ENCODE measurements around the gene EYA4.
"Not testable (repeated sequence)": the region's sequence is repeated elsewhere in the genome, so short reads cannot be mapped to it uniquely, and the experiment has no call there.

Gene EYA4

DNA sequence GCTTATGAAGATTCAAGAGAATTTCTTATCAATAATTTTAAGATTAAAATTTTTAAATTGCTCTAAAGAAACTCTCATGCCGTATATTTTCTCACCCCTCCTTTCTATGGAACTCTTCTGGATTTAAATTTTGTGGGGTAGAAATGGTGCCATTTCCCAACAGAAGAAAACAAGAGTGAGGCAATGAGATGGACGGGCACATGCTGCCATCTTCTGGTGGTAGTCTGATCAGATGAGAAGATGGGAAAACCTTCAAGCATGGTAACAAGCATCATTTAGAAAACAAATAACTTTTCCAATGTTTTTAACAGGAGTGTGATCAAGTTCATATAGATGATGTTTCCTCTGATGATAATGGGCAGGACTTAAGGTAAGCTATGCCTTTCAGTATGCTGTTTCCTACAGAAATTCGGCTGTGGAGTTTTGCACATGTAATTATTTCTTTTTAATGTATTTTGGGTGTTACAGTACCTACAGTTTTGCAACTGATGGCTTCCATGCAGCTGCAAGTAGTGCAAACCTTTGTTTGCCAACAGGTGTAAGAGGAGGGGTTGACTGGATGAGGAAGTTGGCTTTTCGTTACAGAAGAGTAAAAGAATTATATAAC is 271.4 kb downstream of the EYA4 start:
- peak in 33 of 56 donors; percentile 0 to 75 (median 22) for DNase-seq

DNA sequence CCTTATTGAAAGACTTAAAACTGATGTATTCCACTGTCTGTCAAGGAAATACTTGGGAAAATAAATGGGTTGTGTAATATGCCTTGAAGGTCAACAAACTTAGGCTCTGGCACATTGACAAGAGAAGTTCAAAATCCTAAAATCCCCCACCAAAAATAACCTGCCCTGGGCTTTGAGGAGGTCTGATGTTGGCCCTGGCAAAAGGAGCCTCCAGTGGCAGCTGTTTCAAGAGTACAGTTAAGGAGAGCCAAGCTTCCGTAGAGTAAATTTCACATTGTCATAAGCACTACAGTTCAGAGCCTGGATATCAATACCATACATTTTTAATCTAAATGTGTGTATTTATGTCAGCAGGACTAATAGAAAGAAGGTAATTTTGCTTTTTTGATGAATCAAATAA is 282.7 kb downstream of the EYA4 start:
- no peak for DNase-seq

DNA sequence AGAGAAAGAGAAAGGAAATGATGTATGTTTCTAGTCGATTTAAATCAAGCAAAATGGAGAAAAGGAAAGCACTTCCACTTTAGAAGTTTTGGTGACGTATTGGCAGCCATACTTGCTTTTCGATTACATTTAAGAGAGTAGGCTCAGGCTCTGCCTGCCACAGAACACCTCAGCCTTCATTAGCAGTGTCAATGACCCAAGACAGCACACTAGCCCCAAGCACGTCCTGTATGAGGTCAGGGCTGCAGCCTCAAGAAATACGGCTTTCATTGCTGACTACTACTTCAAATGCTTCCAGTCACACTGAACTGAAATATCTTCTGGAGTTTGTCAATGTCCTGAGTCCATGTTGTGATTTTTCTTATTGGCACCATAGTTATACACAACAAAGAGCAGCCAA is 285.3 kb downstream of the EYA4 start:
- DNase-seq = no peak

DNA sequence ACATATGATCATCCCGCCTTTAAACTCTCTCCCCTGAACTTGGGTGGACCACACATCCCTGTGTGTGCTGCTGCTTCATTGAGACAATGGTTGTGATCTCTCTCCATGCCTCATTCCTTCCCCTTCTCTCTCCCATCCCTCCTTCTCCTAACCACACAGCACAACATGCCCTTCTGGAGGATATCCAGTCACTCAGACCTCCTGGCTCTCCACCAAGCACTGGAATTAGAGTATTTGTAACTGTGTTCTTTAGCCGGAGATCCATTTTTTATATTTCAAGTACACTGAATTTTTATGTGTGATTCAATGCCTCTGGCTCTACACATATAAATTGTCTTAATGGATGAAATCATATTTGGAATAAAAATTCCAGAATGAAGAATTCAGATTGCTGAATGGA is 287.4 kb downstream of the EYA4 start:
- no peak for DNase-seq

DNA sequence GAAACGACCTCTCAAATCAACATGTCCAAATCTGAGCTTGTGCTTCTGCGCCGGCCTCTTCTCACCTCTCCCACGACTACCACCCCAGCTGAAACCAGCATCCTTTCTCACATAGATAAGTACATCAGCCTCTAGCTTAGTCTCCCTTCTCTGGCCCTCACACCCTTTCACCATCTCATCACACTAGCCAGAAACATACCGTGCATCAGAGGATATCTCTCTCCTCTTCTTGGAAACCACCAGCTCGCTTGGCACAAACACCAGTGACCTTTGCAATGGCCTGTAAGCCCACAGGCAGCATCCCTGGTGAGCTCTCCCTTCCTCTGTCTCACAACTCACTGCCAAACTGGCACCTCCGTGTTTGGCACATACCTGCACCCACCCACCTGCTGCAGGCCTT is 291.8 kb downstream of the EYA4 start:
- no peak for DNase-seq

DNA sequence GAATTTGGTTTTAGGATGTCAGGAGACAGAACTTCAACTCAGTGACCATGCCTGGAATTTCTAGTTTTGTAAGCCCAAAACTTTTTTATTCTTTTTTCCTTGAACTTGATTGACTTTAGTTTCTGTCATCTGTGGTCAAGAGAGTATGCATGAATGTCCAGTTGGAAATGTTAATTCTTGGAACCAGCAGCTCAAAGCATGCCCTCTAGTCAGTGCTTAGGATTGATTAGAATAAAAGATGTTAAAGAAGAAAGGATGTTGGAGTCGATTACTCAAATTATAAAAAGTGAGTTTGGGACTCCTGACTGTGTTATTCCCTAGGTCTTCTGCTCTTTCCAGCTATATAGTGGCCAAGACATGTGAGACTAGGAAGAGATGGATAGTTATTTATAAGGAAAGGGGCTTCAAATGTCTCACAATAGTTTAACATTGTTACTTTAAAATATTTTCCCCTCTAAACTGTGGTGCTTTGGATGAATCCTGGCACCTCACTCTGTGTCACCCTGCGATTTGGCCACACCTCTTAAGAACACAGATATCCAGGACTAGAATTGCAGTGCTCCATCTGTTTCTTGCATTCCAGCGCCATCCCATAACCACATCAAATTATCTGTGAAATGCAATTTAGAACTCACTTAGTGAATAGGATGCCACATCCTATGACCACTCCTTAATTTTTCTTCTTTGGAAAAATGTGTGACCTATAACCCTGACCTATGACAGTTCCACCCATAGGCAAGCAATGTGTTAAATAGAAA is 298.5 kb downstream of the EYA4 start:
- no peak for DNase-seq

DNA sequence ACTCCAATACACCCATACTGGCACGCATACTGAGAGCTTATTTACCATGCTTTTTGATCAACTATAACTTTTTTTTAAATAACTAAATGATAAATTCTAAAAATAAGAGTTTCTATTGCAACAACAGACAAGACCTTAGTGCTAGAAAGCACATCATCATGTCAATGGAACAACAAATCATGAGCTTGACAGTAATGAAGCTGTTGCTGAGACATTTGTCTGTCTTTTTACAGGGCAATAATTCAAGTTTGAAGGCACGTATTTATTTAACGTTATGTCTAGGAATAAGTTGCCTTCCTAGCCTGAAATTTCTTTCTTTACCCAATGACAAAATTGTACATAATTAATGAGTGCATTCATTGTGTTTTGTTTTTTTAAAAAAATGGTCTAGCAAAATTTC is 299.2 kb downstream of the EYA4 start:
- DNase-seq = no peak

DNA sequence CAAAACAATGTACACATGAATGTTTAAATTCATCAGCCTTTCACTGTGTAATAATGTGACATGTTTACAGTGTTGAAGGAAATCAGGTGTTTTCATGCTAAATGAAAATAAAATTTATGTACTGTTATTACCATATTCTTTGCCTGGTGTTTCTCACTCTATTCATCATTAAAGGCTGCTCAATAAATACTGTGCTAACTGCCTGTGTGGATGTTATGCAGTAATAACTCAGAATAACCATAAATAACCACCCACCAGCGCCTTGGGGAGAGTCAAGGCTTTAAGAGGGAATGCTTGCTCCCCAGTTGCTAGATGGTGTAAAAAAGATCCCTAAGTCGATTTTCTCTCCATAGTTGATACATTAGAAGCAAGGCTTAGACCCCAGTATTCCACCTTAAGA is 299.9 kb downstream of the EYA4 start:
- no peak for DNase-seq

DNA sequence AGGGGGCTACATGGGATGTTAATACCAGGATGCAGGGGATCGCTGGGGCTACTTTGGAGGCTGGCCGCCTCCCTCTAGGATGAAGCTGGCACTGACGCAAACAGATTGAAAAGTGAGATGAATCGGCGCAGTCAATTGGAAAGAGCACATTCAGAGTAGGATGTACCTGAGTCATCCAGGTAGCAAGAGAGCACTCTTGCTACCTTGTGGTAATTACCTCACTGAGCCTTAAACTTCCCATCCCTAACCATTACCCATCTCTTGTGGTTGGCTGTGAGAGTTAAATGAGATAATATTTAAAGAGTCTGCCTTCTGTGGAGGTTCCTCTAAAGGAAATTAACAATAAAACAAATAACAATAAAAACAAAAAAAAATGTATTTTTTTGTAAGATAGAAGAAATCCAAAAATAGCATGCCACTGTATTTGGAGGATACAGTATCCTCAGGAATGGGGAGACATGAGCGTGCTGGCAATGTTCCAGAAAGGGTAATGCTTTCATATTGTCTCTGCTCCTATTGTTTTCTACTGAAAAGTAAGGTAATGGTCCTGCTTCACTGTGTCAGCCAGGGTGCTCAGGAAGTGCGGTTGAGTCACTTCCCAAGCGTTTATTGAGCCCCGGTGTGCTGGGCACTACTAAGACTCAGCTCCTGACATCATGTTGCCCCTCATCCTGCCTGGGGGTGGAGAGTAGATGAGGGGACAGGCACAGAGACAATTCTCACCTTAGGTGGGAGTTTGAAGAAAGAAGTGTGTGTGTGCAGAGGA is 301.1 kb downstream of the EYA4 start:
- no peak for DNase-seq

DNA sequence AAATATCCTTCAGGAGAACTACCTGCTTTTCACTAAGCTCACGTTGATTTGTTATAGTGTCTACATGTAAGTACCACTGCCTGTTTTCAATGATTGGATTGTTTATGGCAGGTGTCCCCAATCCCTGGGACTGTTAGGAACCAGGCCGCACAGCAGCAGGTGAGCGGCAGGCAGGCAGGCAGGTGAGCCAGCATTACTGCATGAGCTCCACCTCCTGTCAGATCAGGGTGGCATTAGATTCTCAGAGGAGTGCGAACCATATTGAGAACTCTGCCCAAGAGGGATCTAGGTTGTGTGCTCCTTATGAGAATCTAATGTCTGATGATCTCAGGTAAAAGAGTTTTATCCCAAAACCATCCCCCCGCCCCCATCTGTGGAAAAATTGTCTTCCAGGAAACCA is 303.3 kb downstream of the EYA4 start:
- no peak for DNase-seq

DNA sequence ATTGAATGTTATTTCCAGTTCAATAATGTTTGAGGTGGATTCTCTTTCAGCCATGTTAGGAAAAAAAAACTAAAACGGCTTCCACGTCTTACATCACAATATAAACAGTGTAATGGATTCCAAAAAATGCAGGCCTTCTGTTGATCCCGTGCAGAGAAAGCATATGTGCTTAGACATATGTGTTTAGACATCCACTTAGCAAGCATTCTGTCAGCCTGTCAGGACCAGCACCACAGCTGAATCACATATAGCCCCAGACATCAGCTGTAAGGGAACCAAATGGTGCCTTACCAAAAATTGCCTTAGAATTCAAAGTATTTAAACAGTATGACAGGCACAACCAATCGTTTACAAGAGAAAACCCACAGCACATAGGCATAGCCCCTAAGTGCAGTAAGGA is 304.9 kb downstream of the EYA4 start:
- no peak for DNase-seq

DNA sequence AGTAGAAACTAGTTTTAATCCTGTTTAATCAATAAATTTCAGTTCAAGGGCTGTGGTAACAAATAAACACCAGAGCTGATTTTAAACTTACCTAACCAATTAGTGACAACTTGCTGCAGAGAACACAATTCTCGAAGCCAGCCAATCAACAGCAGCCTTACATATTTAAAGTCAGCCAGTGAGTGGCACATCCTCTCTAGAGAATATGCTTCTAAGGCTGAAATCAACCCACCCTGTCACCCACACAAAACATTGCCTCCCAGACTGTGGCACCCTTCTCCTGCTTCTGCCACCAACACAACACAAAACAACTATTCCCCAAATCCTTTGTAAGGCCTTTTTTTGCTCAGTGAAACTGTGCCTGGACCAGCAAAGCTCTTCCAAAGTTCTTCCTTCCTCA is 306.0 kb downstream of the EYA4 start:
- no peak for DNase-seq

DNA sequence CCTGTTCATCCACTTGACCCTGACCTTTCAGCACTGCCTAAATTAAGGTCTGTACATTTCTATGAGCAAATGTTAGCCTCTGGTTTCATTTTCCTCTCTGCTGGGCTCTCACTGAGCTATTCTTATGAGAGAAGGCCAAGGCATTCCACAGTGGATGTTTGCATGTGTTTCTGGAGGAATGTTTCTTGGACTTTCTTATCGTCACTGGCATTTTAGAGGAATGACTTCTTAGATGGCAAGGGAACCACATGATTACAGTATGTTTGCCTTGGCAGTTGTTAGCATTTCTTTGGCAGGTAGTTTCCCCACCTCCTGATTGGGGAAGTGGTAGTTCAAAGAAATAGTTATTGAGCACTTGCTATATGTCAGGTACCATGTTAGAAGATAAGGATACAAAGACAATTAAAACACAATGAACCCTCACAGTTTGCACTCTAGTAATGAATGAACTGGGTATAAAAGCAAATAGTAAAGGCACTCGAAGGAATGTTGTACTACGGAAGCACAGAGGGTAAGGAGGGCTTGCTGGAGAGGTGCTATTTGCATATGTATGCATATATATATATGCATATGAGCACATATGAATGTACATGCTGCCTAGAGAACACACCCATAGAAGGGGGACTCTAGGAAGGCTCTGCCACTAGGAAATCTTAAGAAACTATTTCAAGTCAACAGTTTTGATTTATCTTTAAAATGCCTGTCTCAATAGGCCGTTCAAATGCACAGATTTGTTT is 307.4 kb downstream of the EYA4 start:
- no peak for DNase-seq

DNA sequence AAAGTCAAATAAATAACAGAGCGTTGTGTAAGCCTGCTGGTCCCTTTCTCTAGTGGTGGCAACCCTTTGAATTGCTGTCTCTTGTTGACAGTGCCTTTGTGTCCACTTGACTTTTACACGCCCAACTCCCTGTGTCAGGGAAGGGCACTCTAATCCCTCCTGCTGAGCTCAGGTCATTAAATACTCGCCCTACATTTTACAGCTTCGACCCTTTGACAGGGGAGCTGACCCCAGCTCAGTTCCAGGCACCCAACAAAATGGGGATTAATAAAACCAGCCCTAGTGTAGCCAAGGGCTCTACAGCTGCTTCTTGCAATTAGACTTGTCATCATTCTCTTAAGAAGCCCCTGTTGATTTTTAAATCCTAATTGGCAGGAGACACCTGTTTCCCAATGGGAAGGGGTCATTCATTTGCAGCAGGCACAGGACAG is 308.2 kb downstream of the EYA4 start:
- DNase-seq = no peak

DNA sequence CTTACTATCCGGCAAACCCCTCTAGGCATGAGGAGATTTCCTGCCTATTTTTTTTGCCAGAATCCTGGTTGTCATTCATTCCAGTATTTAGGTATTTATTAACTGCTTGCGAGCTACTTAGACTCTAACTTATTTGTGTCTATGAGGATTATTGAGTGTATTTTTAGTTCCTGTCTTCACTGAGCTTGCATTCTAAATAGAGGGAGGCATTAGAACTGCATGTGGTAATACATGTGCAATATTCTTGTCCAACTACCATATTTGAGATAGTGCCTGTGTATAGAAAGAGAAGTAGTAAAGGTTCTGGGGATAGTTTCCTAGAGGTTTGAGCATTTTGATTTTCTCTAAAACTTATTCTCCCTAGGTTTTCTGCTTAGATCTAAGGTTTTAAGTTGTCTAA is 308.9 kb downstream of the EYA4 start:
- no peak for DNase-seq

DNA sequence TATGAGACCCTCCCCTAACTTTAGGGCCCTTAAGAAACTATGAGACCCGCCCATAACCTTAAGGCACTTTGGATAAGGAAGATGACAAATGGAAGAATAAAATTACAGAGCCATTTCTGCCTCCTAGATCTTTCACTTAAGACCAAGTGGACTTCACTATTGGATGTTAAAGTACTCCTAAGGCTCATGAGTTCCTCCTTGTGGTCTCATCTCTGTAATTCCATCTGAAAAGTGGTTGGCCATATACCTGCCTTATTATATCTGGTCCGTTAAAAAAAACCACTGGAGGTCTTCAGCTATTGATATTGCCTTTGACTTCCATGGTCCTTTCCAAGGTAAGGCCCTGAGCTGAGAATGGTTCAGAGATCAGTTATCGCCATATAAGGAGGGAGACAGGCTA is 310.3 kb downstream of the EYA4 start:
- DNase-seq = no peak

DNA sequence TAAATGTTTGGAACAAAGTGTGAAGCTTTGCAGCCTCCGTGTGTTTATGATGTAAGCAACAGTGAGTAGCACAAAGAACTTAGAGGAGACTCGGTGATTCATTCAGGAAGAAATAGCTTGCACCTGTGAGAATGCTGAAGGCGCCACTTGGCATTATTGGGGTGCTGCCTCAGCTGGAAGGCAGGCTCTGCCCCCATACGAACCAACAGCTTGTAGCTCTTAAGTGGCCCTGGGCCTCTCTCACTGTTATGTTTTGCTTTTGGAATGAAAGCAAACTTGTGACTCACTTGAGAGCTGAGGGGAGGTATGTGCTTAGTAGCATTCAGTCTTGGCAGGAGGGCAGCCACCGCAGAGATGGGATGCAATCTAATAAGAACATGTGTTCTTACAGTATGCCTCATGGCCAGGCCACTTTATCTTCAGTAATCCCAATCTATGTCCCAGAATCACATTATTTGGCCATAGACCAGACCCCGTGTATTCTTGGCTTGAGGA is 310.7 kb downstream of the EYA4 start:
- DNase-seq = no peak

DNA sequence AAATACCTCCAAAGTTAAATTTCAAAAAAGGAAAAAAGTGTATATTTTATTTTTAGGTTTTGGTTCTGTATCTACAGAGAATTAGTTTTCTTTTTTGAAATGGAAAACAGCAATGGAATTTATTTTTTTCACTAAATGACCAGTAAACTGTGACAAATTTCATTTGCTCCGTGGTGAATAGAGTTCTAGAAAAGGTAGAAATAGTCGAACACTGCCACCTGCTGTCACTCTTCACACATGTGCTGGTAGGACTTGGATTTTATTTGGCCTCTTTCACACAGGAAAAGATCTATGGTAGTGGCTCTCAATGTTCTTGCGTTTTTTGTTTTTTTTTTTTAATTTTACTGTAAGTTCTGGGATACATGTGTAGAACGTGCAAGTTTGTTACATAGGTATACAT is 312.5 kb downstream of the EYA4 start:
- peak in 7 of 56 donors; percentile 2 to 46 (median 10) for DNase-seq

DNA sequence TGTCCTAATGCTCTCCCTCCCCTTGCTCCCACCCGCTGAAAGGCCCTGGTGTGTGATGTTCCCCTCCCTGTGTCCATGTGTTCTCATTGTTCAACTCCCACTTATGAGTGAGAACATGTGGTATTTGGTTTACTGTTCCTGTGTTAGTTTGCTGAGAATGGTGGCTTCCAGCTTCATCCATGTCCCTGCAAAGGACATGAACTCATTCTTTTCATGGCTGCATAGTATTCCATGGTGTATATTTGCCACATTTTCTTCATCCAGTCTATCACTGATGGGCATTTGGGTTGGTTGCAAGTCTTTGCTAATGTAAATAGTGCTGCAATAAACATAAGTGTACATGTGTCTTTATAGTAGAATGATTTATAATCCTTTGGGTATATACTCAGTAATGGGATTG is 313.0 kb downstream of the EYA4 start:
- DNase-seq = not testable (repeated sequence)

DNA sequence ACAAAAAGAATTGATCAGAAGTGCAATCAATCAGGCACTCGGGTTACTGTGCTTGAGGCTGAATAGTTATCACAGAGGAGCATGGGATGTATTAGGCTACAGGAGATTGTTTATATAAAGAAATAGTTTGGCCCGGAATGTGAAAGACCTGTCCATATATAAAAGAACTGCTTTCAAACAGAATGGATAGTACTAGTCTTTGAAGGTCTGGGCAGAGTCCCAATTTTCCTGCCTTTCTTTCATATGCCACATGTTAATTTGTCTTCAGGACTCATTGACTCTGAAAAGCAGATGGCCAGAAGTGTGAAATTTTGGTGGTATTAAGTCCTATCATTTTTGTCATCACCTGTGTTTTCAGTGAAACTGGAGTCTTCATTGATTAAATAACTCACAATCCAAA is 314.5 kb downstream of the EYA4 start:
- DNase-seq = no peak

DNA sequence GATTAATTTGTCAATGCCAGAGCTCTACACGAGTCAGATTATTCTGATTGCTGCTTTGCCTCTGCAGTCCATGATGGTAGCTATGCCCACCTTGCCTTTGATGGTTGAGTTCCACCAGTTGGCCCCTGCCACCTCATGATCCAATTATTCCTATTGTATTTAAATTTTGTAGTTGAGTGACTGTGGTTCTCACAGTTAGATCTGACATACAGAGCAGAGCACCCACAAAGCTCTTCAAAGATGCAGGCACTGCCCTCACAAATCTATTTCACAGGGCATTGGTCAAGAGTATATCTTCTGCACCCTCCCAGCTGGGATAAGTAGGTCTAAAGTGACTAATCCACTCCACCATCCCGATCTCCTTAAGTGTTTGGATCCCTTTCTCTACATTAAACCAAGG is 318.8 kb downstream of the EYA4 start:
- DNase-seq = no peak

DNA sequence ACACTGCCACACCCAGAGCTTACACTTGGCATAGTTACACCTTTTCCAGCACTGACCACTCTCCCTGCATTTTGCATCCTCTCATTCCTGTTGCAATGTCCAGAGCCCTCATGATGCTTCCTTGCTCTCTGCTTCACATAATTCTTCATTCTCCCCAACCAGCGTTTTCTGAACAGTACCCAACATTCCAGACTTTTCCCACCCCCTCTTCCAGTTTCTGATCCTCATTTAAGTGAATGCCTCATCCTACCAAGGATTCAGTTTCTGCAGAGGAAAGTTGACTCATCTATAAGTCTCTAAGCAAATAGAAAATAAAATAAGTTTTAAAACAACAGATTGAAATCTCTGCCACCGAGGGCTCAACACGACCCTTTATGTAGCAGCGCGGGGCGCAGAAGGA is 326.5 kb downstream of the EYA4 start:
- no peak for DNase-seq
